Rectal smooth muscle tissue (tissue), 1 donor: Measurements from ENCODE around the gene ARHGDIA.

Experiments used
- H3K27ac ChIP-seq: one replicate; pipeline ENCODE4 v1.7.0; 2013; ENCODE audit warnings: low read depth, low read length, inconsistent platforms
- H3K27me3 ChIP-seq: one replicate; pipeline ENCODE4 v1.7.0; 2013; ENCODE audit warnings: low read length; ENCODE audit not compliant: control insufficient read depth, insufficient read depth
- H3K36me3 ChIP-seq: one replicate; pipeline ENCODE4 v1.7.0; 2013; ENCODE audit warnings: low read length; ENCODE audit not compliant: control insufficient read depth, insufficient read depth
- H3K4me1 ChIP-seq: one replicate; pipeline ENCODE4 v1.7.0; 2013; ENCODE audit warnings: low read length; ENCODE audit not compliant: control insufficient read depth, insufficient read depth
- H3K4me3 ChIP-seq: one replicate; pipeline ENCODE4 v1.7.0; 2013; ENCODE audit warnings: low read length
- H3K9ac ChIP-seq: one replicate; pipeline ENCODE4 v1.7.0; 2013; ENCODE audit warnings: low read length

Gene ARHGDIA

DNA sequence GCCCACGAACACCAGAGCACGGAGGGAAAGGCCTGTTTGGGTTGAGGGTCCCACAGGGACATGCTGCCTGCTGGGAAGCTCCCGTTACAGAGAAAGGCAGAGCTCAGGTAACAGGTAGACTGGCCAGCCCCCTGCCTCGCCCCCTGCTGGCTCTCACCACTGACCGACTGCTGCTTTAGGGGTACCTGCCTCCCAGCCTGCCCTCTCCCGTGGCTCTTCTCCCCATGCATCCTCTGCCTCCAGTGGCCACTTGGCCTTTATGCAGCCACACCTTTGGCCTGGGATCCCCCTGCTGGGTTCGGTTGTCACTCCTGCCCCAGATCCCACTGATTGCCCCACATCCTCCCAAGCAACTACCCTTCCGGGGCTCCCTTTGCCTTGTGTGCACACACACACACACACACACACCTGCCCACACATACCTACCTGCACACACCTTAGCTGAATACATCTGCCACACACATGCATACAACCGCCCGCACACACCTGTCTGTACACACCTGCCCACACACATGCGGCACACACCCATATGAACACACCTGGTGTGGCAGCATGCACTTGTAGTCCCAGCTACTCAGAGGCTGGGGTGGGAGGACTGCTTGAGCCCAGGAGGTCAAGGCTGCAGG is 45.2 kb downstream of the ARHGDIA start:
- Histone ChIP-seq H3K27me3 (no peaks in the 10 kb centered on the region), H3K27ac (no peak overlapping the region), H3K4me1 (peaks cover 8% of the 10 kb centered on the region), H3K9ac (no peak overlapping the region), H3K36me3 (no peaks in the 10 kb centered on the region), H3K4me3 (no peak overlapping the region)

DNA sequence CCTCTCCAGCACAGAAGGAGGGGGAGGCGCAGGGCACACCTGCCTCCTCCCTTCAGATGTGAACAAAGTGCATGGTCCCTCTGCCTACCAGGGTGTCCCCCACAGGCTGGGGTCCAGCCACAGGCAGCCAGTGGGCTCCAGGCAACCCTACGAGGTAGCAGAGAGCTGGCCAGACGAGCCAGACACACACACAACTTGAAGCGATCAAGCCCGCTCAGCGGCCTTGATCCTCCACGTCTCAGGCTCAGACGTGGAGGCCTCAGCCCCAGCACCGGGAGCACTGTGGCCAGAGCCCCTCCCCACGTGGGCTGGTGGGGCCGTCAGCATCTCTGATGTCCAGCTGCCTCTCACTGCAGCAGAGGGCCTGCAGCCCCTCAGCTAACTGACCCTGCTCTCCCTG is 46.5 kb downstream of the ARHGDIA start:
- peaks cover 8% of the 10 kb centered on the region for H3K4me1 ChIP-seq
- no peak overlapping the region for H3K9ac ChIP-seq
- H3K27ac ChIP-seq = no peak overlapping the region
- H3K4me3 ChIP-seq = no peak overlapping the region
- no peaks in the 10 kb centered on the region for H3K36me3 ChIP-seq
- no peaks in the 10 kb centered on the region for H3K27me3 ChIP-seq

DNA sequence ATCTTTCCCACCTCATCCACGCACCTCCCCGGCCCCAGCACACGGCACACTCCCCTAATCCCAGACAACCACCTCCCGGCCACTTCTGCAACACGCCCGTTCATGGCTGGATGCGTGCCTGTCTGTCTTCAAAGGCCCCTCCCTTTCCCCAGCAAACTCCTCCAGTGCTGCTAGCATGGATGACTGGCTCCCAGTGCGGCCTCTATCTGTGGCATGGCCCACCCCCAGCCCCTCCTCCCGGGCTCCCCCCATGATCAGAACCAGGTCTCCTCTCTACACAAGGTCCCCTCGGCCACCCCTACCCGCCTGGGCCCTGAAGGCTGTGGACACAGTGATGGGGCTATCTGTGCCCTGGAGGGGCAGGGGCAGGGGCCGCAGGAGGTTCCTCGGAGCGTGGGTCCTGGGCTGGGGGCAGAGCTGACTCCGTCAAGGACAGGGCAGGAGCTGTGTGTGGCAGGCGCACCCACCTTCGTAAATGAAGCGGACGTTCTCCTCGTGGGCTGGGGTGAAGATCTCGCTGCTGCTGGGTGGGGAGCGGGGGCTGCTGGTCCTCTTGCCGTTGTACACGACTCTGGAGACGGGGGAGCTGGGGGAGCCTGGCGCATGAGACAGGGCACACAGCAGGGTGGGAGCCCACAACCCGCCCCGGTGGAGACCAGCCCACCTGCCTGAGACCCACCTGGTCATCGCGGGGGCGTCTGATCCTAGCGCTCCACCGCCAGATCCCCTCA is 47.2 kb downstream of the ARHGDIA start:
- Histone ChIP-seq H3K36me3 (no peaks in the 10 kb centered on the region), H3K4me1 (peaks cover 8% of the 10 kb centered on the region), H3K27ac (no peak overlapping the region), H3K27me3 (no peaks in the 10 kb centered on the region), H3K4me3 (no peak overlapping the region), H3K9ac (no peak overlapping the region)

DNA sequence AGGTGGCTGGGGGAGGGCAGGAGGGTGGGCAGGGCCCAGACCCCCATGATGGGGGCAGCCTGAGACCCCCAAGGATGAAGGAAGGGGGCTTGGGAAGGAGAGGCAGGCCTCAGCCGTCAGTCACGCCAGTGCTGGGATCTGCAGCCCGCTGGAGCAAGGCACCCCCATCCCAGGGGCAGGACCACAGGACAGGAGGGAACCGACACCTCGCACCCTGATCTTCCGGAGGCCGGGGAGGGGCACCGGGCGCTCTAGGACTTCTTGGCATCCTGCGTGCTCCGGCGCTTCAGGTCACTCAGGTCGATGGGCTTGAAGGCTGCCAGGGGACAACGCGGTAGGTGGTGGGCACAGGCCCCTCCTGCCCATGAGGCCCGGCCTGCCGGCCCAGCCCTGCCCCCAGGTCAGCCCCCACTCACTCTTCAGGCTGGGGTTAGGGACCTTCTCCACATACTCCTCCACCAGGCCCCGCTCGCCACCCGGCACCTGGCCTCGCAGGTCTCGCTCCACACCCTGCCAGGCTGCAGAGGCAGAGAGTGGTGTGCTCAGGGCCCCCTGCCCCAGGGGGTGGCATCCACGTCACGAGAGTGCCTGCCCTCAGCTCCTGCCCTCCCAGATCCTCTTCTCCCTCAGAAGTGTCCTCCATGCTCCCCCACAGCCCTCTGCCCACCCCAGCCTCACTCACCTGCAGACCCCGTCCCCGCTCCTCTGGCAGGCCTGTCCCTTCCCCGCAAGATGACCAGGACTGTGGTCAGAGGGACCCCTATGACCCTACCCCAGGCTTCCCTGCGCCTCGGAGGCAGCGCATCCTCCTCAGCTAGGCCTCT is 47.9 kb downstream of the ARHGDIA start:
- H3K27ac ChIP-seq = no peak overlapping the region
- H3K36me3 ChIP-seq = no peaks in the 10 kb centered on the region
- H3K4me1 ChIP-seq = peaks cover 8% of the 10 kb centered on the region
- H3K9ac ChIP-seq = no peak overlapping the region
- no peaks in the 10 kb centered on the region for H3K27me3 ChIP-seq
- H3K4me3 ChIP-seq = no peak overlapping the region

DNA sequence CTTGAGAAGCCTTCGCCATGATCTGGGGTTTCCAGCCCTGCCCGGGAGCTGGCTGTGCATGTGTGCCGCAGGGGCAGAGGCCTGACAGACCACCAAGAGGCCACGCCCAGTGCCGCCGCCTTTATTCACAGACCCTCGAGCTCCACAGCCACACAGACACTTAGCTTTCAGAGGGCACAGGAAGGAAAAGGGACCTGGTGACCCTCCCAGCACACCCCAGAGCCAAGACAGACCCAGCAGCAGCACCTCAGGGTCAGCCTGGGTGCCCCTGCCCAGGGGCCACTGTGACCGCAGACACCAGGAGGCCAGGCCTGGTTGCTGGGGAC is 48.9 kb downstream of the ARHGDIA start:
- no peaks in the 10 kb centered on the region for H3K27me3 ChIP-seq
- peak overlapping the region; percentile 86 for H3K27ac ChIP-seq
- H3K4me1 ChIP-seq = peaks cover 8% of the 10 kb centered on the region
- no peaks in the 10 kb centered on the region for H3K36me3 ChIP-seq
- peak overlapping the region; percentile 56 for H3K9ac ChIP-seq
- peak overlapping the region; percentile 27 for H3K4me3 ChIP-seq

DNA sequence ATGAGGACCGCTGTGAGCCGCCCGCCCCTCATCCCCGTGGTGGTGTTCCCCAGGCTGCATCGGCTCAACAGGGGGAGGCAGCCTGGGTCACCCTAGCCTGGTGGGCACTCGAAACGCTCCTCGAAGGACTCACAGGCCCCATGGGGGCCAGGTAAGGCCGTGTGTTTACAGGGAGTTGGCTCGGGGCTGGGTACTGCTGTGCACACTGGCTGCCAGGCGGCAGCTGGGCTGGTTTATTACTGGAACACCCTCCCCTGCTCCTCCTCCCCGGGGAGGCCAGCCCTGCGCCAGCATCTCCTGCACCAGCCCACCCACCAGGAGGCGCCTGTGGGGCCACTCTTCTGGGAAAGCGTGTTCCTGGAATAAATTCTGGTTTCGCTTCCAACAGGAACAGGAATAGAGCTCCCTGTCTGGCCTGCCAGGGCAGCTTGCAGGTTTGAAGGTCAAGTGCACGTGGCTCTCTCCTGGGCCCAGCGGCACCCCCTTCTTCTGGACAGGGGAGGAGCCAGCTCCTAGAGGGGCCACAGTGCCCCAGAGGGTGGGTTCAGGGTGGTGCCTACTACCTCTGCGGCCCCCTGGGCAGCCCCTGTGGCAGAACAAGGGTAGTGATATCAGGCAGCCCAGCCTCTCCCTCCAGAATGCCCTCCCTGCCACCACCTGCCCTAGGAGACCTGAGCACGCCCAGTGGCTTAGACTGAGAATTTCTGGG is 49.4 kb downstream of the ARHGDIA start:
- Histone ChIP-seq H3K36me3 (no peaks in the 10 kb centered on the region), H3K9ac (peak overlapping the region; percentile 56), H3K4me3 (peak overlapping the region; percentile 27), H3K4me1 (peaks cover 8% of the 10 kb centered on the region), H3K27ac (peak overlapping the region; percentile 86), H3K27me3 (no peaks in the 10 kb centered on the region)

DNA sequence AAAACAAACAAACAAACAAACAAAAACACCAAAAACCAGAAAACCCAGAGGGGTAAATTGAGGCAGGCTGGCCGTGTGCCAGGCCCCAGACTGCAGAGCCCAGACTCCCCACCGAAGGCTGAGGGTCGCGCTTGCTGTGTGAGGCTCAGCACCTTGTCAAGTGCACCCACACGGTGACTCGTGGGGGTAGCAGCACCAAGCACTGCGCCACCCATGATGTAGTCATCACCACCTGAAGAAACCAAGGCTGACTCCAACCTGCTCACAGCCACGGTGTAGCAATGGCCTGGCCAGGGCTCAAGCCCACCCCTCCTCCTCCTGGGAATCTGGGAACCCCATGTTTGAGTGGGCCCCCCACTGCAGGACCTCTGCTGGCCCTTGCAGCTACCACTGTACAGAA is 50.0 kb downstream of the ARHGDIA start:
- H3K27ac ChIP-seq = peak overlapping the region; percentile 52
- H3K4me1 ChIP-seq = peaks cover 8% of the 10 kb centered on the region
- no peaks in the 10 kb centered on the region for H3K36me3 ChIP-seq
- no peak overlapping the region for H3K9ac ChIP-seq
- H3K27me3 ChIP-seq = no peaks in the 10 kb centered on the region
- no peak overlapping the region for H3K4me3 ChIP-seq

DNA sequence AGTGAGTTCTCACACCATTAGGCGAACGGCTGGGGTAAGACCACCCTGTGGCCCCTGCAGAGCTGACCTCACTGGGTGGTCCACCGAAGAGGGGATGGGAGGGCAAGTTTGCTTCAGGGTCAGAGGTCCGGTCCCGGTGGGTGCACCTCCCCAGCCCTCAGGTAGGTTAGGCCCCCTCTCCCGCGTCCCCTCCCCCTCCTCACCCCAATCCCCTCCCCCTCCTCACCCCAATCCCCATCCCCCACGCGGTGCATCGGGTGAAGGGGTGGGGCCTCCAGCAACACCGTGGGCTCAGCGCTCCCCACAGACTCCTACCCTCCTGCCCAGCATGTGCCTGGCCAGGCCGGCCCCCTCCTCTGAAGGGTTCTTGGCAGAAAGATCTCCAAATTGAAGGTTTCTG is 51.4 kb downstream of the ARHGDIA start:
- peaks cover 8% of the 10 kb centered on the region for H3K4me1 ChIP-seq
- no peaks in the 10 kb centered on the region for H3K36me3 ChIP-seq
- no peaks in the 10 kb centered on the region for H3K27me3 ChIP-seq
- H3K9ac ChIP-seq = no peak overlapping the region
- no peak overlapping the region for H3K4me3 ChIP-seq
- H3K27ac ChIP-seq = no peak overlapping the region

DNA sequence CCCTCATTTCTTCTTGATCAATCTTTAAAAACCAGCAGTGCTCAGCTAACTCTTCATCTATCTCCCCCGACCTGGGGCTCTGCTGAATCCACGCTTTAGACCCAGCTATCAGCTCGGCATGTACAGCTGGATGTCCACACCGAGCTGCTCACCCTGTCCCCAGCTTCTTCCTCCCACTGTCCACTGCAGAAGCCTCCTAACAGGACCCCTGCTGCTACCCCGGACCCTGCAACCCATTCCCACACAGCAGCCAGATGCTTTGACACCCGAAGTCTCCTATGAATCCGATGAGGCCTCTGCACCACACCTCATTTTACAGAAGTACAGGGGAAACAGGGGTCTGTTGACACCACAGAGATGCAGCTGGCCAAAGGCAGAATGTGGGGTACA is 53.4 kb downstream of the ARHGDIA start:
- Histone ChIP-seq H3K27ac (no peak overlapping the region), H3K36me3 (no peaks in the 10 kb centered on the region)

More for the DNA sequence above, 53.4 kb downstream of the ARHGDIA start:
- Histone ChIP-seq H3K27me3 (no peaks in the 10 kb centered on the region), H3K4me3 (no peak overlapping the region), H3K9ac (no peak overlapping the region), H3K4me1 (peaks cover 8% of the 10 kb centered on the region)
